ENCODE measurements around the gene C16orf78. TPM values are rescaled to one million over a fixed set of nuclear protein-coding genes. Genes with fewer than 3 reads are reported as not detected.

C16orf78 gene
- total RNA-seq, 1 donor from 2014 or later = not detected

GRCh38 chr16:49328325-49328724 is 45.3 kb upstream of the C16orf78 start:
- Mint-ChIP-seq H3K4me3 (ENCODE audit: unreplicated experiment) (no peak overlapping the region), H3K9me3 (ENCODE audit: unreplicated experiment) (no peaks in the 10 kb centered on the region), H3K36me3 (ENCODE audit: low read depth, unreplicated experiment) (no peaks in the 10 kb centered on the region), H3K4me1 (ENCODE audit: low read depth, unreplicated experiment) (no peaks in the 10 kb centered on the region), H3K27ac (ENCODE audit: unreplicated experiment) (no peak overlapping the region), H3K27me3 (ENCODE audit: low read depth, unreplicated experiment) (peaks cover 12% of the 10 kb centered on the region)
- Histone ChIP-seq H3K4me2 (ENCODE audit: low read length) (no peak overlapping the region), H3K27me3 (ENCODE audit: insufficient read depth, low read length) (no peaks in the 10 kb centered on the region), H3K27ac (ENCODE audit: low read depth, low read length) (no peak overlapping the region), H3K9ac (ENCODE audit: low read length) (no peak overlapping the region), H3K9me3 (ENCODE audit: insufficient read depth, low read depth, low read length) (peaks cover 3% of the 10 kb centered on the region), H3K4me3 (ENCODE audit: insufficient read depth, low read depth, low read length) (no peak overlapping the region), H3K4me1 (ENCODE audit: insufficient read depth, low read length) (no peaks in the 10 kb centered on the region), H3K36me3 (ENCODE audit: insufficient read depth, low read length) (no peaks in the 10 kb centered on the region), H2AFZ (ENCODE audit: low read depth, low read length) (no peak overlapping the region), H3K79me2 (ENCODE audit: insufficient read depth, low read length) (no peaks in the 10 kb centered on the region), H4K20me1 (ENCODE audit: insufficient read depth, low read length) (no peaks in the 10 kb centered on the region)
- FAIRE-seq (no peak), DNase-seq (ENCODE audit: low read depth) (no peak)
- TF ChIP-seq EZH2 (IDR thresholded peaks at IDR 0.05; ENCODE audit: insufficient read depth, low read length) = no peak
- TF ChIP-seq, protein P1, sequence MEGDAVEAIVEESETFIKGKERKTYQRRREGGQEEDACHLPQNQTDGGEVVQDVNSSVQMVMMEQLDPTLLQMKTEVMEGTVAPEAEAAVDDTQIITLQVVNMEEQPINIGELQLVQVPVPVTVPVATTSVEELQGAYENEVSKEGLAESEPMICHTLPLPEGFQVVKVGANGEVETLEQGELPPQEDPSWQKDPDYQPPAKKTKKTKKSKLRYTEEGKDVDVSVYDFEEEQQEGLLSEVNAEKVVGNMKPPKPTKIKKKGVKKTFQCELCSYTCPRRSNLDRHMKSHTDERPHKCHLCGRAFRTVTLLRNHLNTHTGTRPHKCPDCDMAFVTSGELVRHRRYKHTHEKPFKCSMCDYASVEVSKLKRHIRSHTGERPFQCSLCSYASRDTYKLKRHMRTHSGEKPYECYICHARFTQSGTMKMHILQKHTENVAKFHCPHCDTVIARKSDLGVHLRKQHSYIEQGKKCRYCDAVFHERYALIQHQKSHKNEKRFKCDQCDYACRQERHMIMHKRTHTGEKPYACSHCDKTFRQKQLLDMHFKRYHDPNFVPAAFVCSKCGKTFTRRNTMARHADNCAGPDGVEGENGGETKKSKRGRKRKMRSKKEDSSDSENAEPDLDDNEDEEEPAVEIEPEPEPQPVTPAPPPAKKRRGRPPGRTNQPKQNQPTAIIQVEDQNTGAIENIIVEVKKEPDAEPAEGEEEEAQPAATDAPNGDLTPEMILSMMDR (IDR thresholded peaks at IDR 0.05; ENCODE audit: insufficient read depth, low read depth, low read length) = no peak

GRCh38 chr16:49330562-49331201 is 42.9 kb upstream of the C16orf78 start:
- Histone ChIP-seq H3K4me3 (ENCODE audit: insufficient read depth, low read depth, low read length) (no peak overlapping the region), H3K9ac (ENCODE audit: low read length) (no peak overlapping the region), H3K27ac (ENCODE audit: low read depth, low read length) (no peak overlapping the region), H4K20me1 (ENCODE audit: insufficient read depth, low read length) (no peaks in the 10 kb centered on the region), H2AFZ (ENCODE audit: low read depth, low read length) (no peak overlapping the region), H3K4me2 (ENCODE audit: low read length) (no peak overlapping the region), H3K9me3 (ENCODE audit: insufficient read depth, low read depth, low read length) (peaks cover 3% of the 10 kb centered on the region), H3K79me2 (ENCODE audit: insufficient read depth, low read length) (no peaks in the 10 kb centered on the region), H3K27me3 (ENCODE audit: insufficient read depth, low read length) (no peaks in the 10 kb centered on the region), H3K4me1 (ENCODE audit: insufficient read depth, low read length) (no peaks in the 10 kb centered on the region), H3K36me3 (ENCODE audit: insufficient read depth, low read length) (no peaks in the 10 kb centered on the region)
- H3K36me3 Mint-ChIP-seq (ENCODE audit: low read depth, unreplicated experiment) = no peaks in the 10 kb centered on the region
- FAIRE-seq = no peak
- H3K9me3 Mint-ChIP-seq (ENCODE audit: unreplicated experiment) = no peaks in the 10 kb centered on the region
- peaks cover 28% of the 10 kb centered on the region for H3K27me3 Mint-ChIP-seq (ENCODE audit: low read depth, unreplicated experiment)
- no peak for DNase-seq (ENCODE audit: low read depth)
- no peak overlapping the region for H3K27ac Mint-ChIP-seq (ENCODE audit: unreplicated experiment)
- no peaks in the 10 kb centered on the region for H3K4me1 Mint-ChIP-seq (ENCODE audit: low read depth, unreplicated experiment)
- TF ChIP-seq, protein P1 (IDR thresholded peaks at IDR 0.05; ENCODE audit: insufficient read depth, low read depth, low read length) = no peak
- TF ChIP-seq EZH2 (IDR thresholded peaks at IDR 0.05; ENCODE audit: insufficient read depth, low read length) = no peak
- no peak overlapping the region for H3K4me3 Mint-ChIP-seq (ENCODE audit: unreplicated experiment)

DNA sequence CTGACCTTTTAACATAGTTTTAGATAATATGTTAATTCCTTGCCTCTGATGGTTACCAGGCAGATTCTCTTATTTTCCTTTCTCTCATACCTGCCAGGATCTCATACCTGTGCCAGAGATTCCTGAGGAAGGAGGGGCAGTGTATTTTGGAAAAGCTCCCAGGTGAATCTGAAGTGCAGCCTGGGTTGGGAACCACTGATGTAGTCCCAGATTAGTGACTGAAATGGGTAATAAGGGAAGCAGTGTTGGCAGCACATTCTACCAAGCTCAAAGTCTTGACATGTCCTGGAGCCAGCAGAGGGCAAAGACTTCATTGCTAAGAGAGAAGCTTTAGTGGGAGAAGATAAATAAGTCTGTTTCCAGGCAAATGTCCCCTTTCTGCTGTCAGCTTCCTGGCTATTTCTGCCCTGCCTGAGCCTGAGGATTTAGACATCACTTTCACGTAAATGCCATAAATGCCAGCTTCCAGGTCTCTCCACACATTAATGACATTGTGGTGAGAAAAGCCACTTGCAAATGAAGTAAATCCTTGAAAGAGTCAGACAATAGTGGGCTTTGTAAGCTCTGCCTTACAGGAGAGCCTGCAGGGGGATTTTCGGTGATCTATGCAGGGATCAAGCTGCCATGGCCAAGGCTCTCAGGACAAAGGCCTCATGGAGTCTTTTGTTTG is 40.9 kb upstream of the C16orf78 start:
- no peaks in the 10 kb centered on the region for H3K79me2 ChIP-seq (ENCODE audit: insufficient read depth, low read length)
- no peaks in the 10 kb centered on the region for H3K36me3 ChIP-seq (ENCODE audit: insufficient read depth, low read length)
- Mint-ChIP-seq H3K36me3 (ENCODE audit: low read depth, unreplicated experiment) (no peaks in the 10 kb centered on the region), H3K27ac (ENCODE audit: unreplicated experiment) (no peak overlapping the region), H3K4me3 (ENCODE audit: unreplicated experiment) (no peak overlapping the region), H3K4me1 (ENCODE audit: low read depth, unreplicated experiment) (no peaks in the 10 kb centered on the region), H3K9me3 (ENCODE audit: unreplicated experiment) (no peaks in the 10 kb centered on the region), H3K27me3 (ENCODE audit: low read depth, unreplicated experiment) (peaks cover 41% of the 10 kb centered on the region)
- FAIRE-seq (no peak), DNase-seq (ENCODE audit: low read depth) (no peak)
- no peaks in the 10 kb centered on the region for H3K4me1 ChIP-seq (ENCODE audit: insufficient read depth, low read length)
- TF ChIP-seq EZH2 (IDR thresholded peaks at IDR 0.05; ENCODE audit: insufficient read depth, low read length) = no peak
- TF ChIP-seq, protein P1 (IDR thresholded peaks at IDR 0.05; ENCODE audit: insufficient read depth, low read depth, low read length) = no peak
- no peak overlapping the region for H3K27ac ChIP-seq (ENCODE audit: low read depth, low read length)
- no peaks in the 10 kb centered on the region for H3K27me3 ChIP-seq (ENCODE audit: insufficient read depth, low read length)
- H2AFZ ChIP-seq (ENCODE audit: low read depth, low read length) = no peak overlapping the region
- H3K4me2 ChIP-seq (ENCODE audit: low read length) = no peak overlapping the region
- H3K9me3 ChIP-seq (ENCODE audit: insufficient read depth, low read depth, low read length) = peaks cover under 1% of the 10 kb centered on the region
- no peak overlapping the region for H3K4me3 ChIP-seq (ENCODE audit: insufficient read depth, low read depth, low read length)
- H4K20me1 ChIP-seq (ENCODE audit: insufficient read depth, low read length) = no peaks in the 10 kb centered on the region
- no peak overlapping the region for H3K9ac ChIP-seq (ENCODE audit: low read length)
